NCI-H510A treated with DMSO at 0.1 percent for 48 hours (cell line): ENCODE data around the gene MATK.
A peak's percentile ranks its signal among the peaks of the same experiment; 100 is the strongest.

Experiments used
- DNase-seq: peaks from one replicate; lab custom pipeline; 2025; lab: John Stamatoyannopoulos, UW

Gene MATK, protein sequence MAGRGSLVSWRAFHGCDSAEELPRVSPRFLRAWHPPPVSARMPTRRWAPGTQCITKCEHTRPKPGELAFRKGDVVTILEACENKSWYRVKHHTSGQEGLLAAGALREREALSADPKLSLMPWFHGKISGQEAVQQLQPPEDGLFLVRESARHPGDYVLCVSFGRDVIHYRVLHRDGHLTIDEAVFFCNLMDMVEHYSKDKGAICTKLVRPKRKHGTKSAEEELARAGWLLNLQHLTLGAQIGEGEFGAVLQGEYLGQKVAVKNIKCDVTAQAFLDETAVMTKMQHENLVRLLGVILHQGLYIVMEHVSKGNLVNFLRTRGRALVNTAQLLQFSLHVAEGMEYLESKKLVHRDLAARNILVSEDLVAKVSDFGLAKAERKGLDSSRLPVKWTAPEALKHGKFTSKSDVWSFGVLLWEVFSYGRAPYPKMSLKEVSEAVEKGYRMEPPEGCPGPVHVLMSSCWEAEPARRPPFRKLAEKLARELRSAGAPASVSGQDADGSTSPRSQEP

GRCh38 chr19:3785938-3786824 lies at the start of gene MATK:
Gene MATK, minus strand, starts transcription at chr19:3786381. Its CDS starts 1,246 bp downstream, at chr19:3785135.
- DNase-seq, result no peak

DNA sequence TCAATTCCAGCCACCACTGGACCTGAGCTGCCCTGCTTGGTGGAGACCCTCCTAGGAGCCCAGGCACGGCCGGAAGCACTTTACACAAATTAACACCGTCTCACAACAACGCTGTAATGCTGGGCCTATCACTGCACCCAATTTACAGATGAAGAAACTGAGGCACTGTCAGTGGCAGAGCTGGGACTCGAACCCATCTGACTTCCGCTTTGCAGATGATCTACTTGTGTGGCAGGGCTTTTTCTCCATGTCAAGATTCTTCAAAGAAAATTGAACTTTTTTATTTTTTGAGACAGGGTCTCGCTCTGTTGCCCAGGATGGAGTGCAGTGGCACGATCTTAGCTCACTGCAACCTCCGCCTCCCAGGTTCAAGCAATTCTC lies 48.9 kb upstream of the MATK start:
- DNase-seq, result no peak

DNA sequence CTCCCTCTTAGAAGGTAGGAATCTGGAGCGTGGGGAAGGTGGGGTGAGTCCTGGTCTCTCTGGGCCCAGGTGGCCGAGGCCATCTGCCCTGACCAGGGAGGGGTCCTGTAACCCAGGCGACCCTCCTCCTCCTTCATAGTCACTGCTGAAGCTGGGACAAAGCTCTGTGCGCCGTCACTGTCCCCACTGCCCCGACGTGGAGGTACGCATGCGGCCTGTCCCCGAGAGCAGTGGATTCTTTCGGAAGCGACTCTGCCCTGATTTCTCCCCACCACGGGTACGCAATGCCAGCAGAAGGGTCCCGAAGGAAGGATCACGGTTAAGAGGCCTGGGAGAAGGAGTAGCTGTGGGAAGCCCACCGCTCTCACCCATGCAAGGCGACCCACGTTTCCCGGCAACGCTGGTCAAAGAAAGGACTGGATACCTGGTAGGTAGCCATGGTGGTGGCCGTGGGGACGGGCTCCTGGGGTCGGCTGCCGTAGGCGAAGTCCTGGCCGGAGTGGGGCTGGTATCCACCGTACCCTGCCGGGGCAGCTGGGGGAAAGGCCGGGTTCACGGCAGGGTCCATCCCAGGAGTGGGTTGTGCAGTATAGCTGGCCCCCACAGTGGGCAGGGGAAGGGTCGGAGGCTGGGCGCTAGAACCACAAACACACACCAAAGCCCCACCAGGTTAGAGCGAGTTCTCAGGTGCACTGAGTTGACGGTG lies 48.3 kb upstream of the MATK start:
- no peak for DNase-seq

GRCh38 chr19:3833578-3834348 lies 47.6 kb upstream of the MATK start:
- DNase-seq, result no peak

DNA sequence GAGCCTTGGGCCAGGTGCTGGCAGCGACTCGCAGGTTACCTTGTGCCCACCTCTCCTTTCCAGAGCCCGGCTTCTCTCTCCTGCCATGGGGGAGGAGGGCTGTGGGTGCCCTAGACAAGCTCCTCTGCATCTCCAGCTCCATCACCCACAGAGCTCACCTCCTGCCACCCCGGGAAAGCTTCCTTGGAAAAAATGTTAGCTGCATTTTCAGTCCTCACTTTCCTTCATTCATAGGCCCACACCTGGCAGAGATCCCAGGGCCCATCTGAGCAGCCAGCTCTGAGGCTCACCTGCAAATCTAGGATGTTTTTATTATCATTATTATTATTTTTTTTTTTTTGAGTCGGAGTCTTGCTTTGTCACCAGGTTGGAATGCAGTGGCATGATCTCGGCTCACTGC lies 45.8 kb upstream of the MATK start:
- DNase-seq, result no peak

- DNase-seq, result no peak
Observed at GRCh38 chr19:3831601-3832000, 45.4 kb upstream of the MATK start.

DNA sequence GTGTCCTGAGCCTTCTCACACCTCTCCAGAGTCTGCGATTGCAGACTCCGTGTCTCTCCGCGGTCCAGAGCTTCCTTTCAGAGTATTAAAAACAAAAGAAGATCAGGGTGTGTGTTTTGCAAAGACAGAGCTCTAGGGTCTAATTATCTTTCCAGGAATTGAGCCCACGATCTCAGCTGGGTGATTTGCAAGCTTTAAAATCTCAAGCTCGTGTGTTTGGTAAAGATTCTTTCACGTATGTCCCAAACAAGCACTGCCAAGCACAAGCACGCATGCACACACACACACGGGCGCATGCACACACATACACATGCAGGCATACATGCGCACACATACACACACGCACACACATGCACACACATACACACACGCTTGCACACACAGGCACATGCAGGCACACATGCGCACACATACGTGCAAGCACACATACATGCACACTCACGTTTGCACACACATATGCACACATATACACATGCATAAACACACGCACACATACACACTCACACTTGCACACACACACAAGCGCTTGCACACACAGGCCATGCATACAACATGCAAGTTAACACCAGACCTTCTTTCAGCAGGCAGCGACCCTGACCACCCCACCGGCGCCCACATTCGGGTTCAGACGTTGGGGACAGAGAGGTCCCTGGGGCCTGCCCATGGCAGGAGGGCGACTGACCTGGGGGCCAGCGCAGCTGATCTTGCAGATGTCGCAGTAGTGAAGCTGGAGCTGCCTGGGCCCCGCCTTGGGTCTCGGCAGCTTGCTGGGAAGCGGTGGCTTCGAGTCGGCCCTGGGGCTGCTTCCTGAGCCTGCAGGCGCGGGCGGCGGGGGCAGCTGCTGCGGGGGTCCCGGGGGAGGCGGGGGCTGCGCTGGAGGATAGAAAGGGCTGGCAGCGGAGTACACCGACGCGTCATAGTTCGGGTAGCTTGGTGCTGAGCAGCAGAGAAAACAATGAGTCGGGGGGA lies 44.7 kb upstream of the MATK start:
- DNase-seq, result no peak

GRCh38 chr19:3827306-3827705 lies 41.1 kb upstream of the MATK start:
- DNase-seq, result no peak

- DNase-seq, result no peak
Observed at GRCh38 chr19:3826163-3826562, 40.0 kb upstream of the MATK start.

GRCh38 chr19:3825286-3825956 lies 39.2 kb upstream of the MATK start:
- no peak for DNase-seq

DNA sequence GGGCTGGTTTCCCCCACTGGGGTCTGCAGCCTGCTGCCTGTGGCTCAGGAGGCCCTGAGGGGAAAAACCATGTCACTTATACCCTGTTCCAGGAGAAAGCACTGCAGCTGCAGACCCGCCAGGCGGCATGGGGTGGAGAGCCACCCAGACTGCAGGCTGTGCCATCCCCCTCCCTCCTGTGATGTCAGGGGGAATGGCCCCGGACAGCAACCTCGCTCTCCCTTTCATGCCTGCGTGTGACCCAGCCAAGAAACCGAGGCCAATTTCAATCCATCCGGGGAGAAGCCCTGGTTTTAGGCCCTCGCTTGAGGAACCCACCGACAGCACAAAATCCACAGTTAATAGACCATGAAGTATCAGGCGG lies 37.2 kb upstream of the MATK start:
- no peak for DNase-seq

DNA sequence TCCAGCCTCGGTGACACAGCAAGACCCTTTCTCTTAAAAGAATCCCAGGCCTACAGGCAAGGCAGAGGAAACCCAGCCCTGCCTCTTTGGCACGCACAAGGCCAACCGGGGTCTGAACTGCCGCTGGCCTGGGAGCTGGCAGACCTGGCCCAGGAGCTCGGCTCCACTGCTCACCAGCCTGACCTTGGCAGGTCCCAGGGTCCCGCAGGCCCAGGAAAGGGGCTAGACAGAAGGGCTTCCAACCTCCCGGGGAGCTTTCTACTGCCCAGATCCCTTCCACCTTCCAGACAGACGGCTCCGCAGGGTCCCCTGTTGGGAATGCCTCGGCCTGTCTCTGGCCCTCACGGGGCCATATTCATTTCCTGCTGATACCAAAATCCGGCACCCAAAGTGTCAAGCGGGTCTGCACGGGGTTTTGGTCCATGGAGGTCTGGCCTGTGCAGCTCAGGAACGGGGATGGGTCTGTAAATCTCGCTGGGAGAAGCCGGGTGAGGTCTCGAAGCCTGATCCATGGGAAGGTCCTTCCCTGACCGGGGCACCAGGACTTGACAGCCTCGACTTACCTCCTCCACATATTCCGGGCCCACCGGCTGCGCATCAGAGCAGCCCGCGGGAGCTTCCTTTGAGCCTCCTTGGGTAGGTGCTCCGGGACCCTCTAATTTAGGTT lies 36.6 kb upstream of the MATK start:
- DNase-seq, result no peak

- peak; percentile 49 for DNase-seq
Observed at GRCh38 chr19:3821857-3822364, 35.7 kb upstream of the MATK start.

GRCh38 chr19:3821156-3821555 lies 35.0 kb upstream of the MATK start:
- DNase-seq, result no peak

DNA sequence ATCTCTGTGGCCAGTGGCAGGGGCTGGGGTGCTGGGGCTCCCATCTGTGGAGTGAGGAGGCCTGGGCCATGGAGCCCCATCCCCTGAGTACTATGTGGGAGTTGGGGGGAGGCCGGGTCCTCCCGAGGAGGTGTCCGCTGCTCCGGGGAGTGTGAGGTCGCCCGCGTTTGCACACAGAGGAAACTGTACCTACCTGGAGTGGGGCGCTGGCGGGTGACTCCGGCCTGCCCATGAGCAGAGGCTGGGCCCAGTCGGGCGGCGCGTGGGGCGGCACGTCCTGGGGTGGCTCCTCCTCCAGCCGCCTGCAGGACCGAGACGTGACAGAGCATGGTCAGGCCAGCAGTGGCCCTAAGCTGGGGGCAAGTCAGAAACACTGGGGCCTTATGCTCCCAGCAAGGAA lies 33.8 kb upstream of the MATK start:
- no peak for DNase-seq

- DNase-seq, result no peak
Observed at GRCh38 chr19:3818918-3819317, 32.7 kb upstream of the MATK start.

- DNase-seq, result no peak
Observed at GRCh38 chr19:3818466-3818865, 32.3 kb upstream of the MATK start.

DNA sequence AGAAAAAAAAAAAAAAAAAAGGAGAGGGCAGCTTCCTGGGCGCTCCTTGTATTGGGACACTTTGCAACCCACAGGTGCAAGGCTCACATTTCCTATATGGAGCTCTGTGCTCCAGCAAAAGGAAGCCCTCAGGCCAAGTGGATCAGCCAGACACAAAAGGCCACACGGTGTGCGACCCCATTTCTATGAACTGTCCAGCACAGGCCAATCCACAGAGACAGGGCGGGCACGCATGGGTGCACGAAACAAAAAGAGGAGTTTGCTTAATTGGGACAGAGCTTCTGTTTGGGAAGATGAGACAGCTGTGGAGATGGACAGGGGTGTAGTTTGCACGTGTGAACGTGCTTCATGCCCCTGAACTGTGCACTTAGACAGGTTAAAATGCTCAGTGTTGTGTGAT lies 31.6 kb upstream of the MATK start:
- DNase-seq, result no peak

DNA sequence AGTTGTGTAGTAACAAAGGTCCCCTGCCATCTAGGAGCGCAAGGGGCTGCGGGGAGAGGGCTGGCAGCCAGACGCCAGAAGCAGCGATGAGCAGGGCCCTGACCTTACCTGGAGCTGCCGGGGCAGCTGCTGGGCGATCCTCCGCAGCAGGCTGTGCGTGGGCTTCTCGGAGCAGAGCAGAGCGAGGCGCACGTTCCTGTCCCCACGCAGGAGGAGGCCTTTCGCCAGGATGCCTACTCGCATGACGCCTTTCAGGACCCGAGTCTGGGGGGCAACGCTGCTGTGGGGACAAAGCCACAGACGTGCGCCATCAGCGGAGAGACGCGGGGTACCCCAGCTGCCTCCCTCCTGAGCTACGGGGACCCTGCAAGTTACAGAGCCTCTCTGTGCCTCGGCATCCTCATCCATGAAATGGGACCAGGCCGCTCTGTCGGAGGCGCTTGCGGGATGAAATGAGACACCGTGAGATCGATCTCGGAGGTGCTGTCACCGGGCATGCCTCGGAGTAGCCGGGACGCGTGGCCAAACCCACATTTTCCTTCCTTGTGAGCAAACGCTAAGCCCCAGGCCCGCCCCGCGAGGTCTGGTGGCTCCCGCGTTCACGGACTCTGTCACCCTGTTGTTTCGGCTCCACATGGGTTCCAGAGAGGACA lies 30.5 kb upstream of the MATK start:
- DNase-seq, result no peak
